CD4-positive, alpha-beta T cell treated with Interleukin-12 subunit alpha and Interleukin-12 subunit beta, for 1 hour (primary cell): ENCODE measurements around the gene UTS2R.

Source experiments
- DNase-seq: peaks from one replicate; pipeline ENCODE4 v3.0.0-alpha.2; 2020

Gene UTS2R

GRCh38 chr17:82371333-82372248, at the start of gene UTS2R:
Gene UTS2R (plus strand): TSS chr17:82371765. CDS start chr17:82374325, 2,560 bp downstream.
- DNase-seq: no peak

GRCh38 chr17:82321947-82322466, 49.6 kb upstream of the UTS2R start:
- DNase-seq: no peak

GRCh38 chr17:82322526-82323453, 48.8 kb upstream of the UTS2R start:
- DNase-seq: no peak

GRCh38 chr17:82323514-82324234, 47.9 kb upstream of the UTS2R start:
- no peak for DNase-seq

- no peak for DNase-seq
These were observed 46.8 kb upstream of the UTS2R start for GRCh38 chr17:82324566-82325285.

GRCh38 chr17:82325286-82326180, 46.0 kb upstream of the UTS2R start:
- no peak for DNase-seq

- DNase-seq: no peak
These were observed 44.3 kb upstream of the UTS2R start for GRCh38 chr17:82327289-82327688.

GRCh38 chr17:82327757-82328140, 43.8 kb upstream of the UTS2R start:
- no peak for DNase-seq

- DNase-seq: no peak
These were observed 43.2 kb upstream of the UTS2R start for GRCh38 chr17:82328141-82328993.

- no peak for DNase-seq
These were observed 42.5 kb upstream of the UTS2R start for GRCh38 chr17:82328994-82329507.

- DNase-seq: no peak
These were observed 41.8 kb upstream of the UTS2R start for GRCh38 chr17:82329683-82330321.

GRCh38 chr17:82330322-82331239, 41.0 kb upstream of the UTS2R start:
- DNase-seq: no peak

- DNase-seq: no peak
These were observed 40.1 kb upstream of the UTS2R start for GRCh38 chr17:82331345-82331939.

GRCh38 chr17:82332669-82333278, 38.8 kb upstream of the UTS2R start:
- DNase-seq: peak; percentile 26

- peak; percentile 28 for DNase-seq
These were observed 38.0 kb upstream of the UTS2R start, which contains the start of gene SECTM1 for GRCh38 chr17:82333279-82334171. Gene SECTM1 (minus strand): TSS chr17:82333766. CDS start chr17:82327240, 6,526 bp downstream.

- DNase-seq: no peak
These were observed 37.4 kb upstream of the UTS2R start for GRCh38 chr17:82334204-82334621.
